22Rv1 (cell line): ENCODE measurements around the gene TMEM145.

Source experiments
- H3K27ac ChIP-seq: fragments of 450-650 bp; 2 replicates; pipeline ENCODE4 v1.5.1; 2017
- CTCF ChIP-seq: fragments of 450-650 bp; IDR thresholded peaks from 2 replicates; pipeline ENCODE4 v1.5.1; 2017; ENCODE audit warnings: mild to moderate bottlenecking
- ZFX ChIP-seq: fragments of 450-650 bp; IDR thresholded peaks from 2 replicates; pipeline ENCODE4 v1.6.1; 2017; ENCODE audit warnings: antibody characterized with exemption, borderline replicate concordance

TMEM145 gene

GRCh38 chr19:42284066-42284501, 29.0 kb upstream of the TMEM145 start:
- TF ChIP-seq CTCF, result no peak
- TF ChIP-seq ZFX, result no peak
- H3K27ac ChIP-seq, result peak overlapping the region; percentile 89

- no peak for TF ChIP-seq ZFX
- no peak for TF ChIP-seq CTCF
- peak overlapping the region; percentile 89 for H3K27ac ChIP-seq
Measured at GRCh38 chr19:42284591-42285341, 28.3 kb upstream of the TMEM145 start.

- H3K27ac ChIP-seq, result peak overlapping the region; percentile 89
- TF ChIP-seq CTCF, result no peak
- no peak for TF ChIP-seq ZFX
Measured at GRCh38 chr19:42285541-42285941, 27.6 kb upstream of the TMEM145 start.

GRCh38 chr19:42285988-42286348, 27.1 kb upstream of the TMEM145 start:
- TF ChIP-seq CTCF (no peak), ZFX (no peak)
- peak overlapping the region; percentile 89 for H3K27ac ChIP-seq

- H3K27ac ChIP-seq, result peak overlapping the region; percentile 89
- TF ChIP-seq CTCF (no peak), ZFX (no peak)
Measured at GRCh38 chr19:42286349-42287016, 26.6 kb upstream of the TMEM145 start.

GRCh38 chr19:42287017-42287826, 25.9 kb upstream of the TMEM145 start:
- TF ChIP-seq ZFX (no peak), CTCF (no peak)
- peak overlapping the region; percentile 89 for H3K27ac ChIP-seq
